GM18868 (cell line): ENCODE results near the gene SLC9B2.
A peak's percentile ranks its signal among the peaks of the same experiment; 100 is the strongest.

Experiments used
- ATAC-seq: cut with Tn5 transposase; IDR thresholded peaks from one replicate; pipeline ENCODE4 v1.9.1; 2021; ENCODE audit warnings: mild to moderate bottlenecking, moderate library complexity; ENCODE audit not compliant: unreplicated experiment

SLC9B2 gene

GRCh38 chr4:103076747-103077347 is at the start of gene SLC9B2:
SLC9B2 (minus strand) TSS chr4:103076761; CDS start chr4:103067550, 9,211 bp downstream.
- ATAC-seq: peak; percentile 49

GRCh38 chr4:103126126-103126525 is 49.6 kb upstream of the SLC9B2 start:
- no peak for ATAC-seq

- no peak for ATAC-seq
Measured at GRCh38 chr4:103123114-103123513, 46.6 kb upstream of the SLC9B2 start.

DNA sequence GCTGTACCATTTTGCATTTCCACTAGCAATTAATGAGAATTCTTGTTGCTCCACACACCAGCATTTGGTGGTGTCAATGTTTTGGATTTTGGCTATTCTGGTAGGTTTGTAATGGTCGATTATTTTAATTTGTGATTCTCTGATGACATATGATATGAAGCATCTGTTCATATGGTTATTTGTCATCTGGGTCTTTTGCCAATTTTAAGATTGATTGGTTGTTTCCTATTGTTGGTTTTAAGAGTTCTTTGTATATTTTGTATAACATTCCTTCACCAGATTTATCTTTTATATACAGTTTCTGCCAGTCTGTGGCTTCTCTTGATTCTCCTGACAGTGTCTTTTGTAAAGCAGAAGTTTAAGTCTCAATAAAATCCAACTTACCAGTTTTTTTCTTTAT is 41.6 kb upstream of the SLC9B2 start:
- no peak for ATAC-seq

- ATAC-seq: no peak
Measured at GRCh38 chr4:103111598-103111997, 35.0 kb upstream of the SLC9B2 start.

- ATAC-seq: no peak
Measured at GRCh38 chr4:103108542-103108941, 32.0 kb upstream of the SLC9B2 start.

DNA sequence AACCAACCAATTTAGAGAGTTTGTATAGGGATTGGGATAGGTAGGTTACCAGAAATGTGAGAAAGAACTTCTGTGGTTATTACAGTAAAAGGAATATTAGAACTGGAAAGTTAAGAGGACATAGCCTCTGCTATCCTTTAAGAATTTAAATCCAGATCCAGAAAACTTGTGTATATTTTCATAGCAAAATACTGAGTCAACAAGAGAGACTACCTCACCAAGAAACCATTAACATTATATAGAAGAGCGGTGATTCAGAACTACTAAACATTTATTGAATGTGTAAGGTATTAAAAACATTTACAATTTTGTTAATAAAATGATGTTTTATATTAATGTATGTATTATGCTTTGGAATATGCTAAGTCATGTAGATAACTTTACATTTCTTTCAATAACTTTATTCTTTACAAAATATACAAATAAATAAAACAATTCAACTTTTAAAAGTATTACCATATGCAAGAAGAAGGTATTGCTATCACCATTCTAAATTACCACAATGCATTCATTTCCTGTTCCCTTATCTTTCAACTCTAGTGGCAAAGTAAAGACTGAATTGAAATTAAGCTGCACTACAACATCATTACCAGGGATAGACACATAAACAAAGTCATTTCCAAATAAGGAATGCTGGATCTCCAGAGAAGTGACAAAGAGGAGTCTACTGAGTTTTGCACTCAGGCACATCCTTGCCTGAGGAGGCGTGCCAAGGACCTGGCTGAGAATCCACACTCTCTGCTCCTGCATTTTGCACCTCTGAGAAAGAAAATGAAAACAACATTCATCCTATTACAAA is 29.2 kb upstream of the SLC9B2 start:
- ATAC-seq: no peak

- ATAC-seq: no peak
Measured at GRCh38 chr4:103104886-103105285, 28.3 kb upstream of the SLC9B2 start.

- no peak for ATAC-seq
Measured at GRCh38 chr4:103100691-103101090, 24.1 kb upstream of the SLC9B2 start.

DNA sequence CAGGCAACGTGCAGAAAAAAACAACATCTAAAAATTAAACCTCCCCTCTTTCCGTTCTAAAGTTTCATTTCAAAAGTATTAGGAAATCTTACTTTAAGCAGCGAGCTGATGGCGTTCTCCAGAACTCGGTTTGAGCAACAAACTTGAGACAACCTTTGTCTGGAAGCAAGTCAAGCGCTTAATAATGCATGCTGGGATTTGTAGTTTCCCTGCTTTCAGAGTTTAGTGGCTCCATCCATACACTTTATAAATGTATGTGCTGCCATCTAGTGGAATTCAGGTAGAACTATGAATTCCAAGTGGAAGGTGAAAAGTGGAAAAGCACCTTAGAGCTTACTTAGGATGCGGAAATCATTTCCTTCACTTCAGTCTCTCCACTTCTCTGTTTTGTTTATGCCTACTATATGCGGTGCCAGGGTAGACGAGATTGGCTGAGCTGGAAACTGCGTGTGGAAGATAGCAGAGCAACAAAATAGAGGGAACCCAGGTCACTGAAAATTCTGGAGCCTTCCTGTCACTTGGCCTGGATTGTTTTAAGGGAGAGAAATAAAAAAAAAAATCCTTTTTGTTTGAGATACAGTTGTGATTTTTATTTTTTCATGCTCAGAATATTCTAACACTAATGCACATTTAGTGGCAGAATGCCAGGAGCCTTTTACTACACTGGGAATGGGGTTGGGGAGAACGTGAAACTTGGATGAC is 23.3 kb upstream of the SLC9B2 start, which contains the start of gene BDH2:
Gene BDH2, minus strand, starts transcription at position 144 of the 702 bp plus-strand sequence. CDS start 3,580 bp downstream, outside the sequence.
- ATAC-seq: peak; percentile 96

GRCh38 chr4:103098756-103099440 is 22.3 kb upstream of the SLC9B2 start:
- no peak for ATAC-seq

GRCh38 chr4:103098341-103098740 is 21.8 kb upstream of the SLC9B2 start:
- no peak for ATAC-seq

DNA sequence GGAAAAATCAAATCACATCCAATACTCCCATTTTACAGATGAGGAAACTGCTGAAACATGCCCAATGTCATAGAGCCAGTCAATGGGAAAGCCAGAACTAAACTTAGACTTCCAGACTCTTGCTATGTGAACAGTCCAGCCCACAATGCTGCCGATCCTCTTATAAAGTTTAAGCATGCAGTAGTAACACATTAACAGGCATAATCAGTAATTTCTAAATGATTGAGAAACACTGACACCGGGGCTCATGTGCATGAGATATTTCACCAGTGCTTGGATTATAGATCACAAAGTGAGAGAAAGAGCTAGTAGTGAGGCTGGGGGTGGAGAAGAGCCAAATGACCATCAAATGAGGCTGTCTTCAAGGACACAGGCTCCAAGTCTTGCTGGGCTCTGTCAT is 20.6 kb upstream of the SLC9B2 start:
- no peak for ATAC-seq

DNA sequence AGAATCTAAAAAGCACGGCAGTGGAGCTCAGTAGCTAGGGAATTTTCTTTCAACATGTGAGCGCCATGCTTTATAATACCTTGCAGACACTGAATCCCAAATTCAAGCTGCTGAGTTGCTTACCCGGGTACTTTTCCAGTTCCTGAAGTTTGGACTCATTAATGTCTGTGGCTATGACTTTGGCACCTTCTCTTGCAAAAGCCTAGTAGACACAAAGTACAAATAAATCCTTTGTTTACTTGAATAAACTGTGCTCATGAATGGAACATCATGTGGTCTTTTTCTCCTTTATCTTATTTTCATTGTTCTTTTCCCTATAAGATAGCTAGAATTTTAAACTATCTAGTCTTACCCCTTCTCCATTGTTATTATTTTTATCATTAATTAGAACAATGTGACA is 18.5 kb upstream of the SLC9B2 start:
- no peak for ATAC-seq

DNA sequence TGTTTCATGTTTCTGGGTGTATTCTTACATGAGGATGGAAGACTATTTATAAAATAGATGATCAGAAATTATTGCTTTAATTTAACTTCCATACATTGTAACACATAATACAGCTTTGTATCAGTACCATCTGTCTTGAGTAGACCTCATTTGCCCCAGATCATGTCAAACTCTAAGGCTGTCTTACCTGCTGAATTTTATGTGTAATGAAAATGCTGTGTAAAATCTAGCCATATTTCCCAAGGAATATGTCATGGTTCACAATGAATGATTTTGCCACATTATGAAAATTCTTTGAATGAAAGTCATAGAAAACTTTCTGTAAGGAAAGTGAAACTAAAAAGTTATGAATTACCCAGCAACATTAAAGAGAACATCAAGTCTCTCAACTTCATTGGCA is 15.7 kb upstream of the SLC9B2 start:
- ATAC-seq: no peak

GRCh38 chr4:103091601-103092223 is 15.2 kb upstream of the SLC9B2 start:
- ATAC-seq: peak; percentile 87

- ATAC-seq: no peak
Measured at GRCh38 chr4:103089481-103089880, 12.9 kb upstream of the SLC9B2 start.

DNA sequence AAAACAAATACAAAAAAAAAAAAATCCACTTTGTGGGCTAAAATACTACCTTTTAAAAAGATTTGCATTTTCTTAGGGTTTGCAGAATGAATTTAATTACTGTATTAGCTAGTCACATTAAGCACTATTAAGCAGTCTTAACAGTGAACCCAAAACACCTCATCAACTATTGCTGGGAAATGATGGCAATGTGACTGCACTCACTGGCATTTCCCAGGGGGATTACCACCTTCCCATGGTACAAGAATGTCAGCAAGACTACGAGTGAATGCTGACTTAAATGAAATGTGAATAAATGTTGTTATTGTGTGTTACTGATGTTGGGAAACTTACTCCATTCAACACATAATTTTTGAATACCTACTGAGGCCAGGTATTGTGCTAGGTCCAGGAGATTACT is 10.0 kb upstream of the SLC9B2 start:
- ATAC-seq: no peak

DNA sequence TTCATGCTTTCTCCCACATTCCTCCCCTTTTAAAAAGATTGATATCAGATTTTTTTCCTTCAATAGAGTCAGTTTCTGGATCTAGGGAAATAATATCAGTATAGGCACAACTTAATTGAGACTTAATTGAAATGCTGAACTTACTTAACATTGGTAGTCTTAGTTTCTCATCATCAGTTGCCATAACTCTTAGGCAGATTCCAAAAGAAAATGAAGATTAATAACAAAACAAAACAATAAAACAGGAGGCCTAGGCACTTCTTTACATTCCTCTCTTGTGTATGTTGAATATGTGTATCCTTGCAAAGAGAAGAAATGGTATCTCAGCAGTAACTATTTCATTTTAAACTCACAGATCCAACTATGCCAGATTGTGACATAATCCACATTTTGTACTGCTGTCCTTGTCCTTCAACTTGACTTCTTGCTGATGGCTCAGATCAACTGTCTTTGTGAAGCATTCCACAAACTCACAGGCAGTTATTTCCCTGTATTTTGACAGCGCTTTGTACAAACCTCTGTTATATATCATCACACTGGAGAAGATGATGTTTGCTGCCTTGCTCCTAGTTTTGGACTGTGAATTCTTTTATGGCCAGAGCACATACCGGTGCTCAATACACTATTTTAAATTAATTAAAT is 9.1 kb upstream of the SLC9B2 start:
- no peak for ATAC-seq

DNA sequence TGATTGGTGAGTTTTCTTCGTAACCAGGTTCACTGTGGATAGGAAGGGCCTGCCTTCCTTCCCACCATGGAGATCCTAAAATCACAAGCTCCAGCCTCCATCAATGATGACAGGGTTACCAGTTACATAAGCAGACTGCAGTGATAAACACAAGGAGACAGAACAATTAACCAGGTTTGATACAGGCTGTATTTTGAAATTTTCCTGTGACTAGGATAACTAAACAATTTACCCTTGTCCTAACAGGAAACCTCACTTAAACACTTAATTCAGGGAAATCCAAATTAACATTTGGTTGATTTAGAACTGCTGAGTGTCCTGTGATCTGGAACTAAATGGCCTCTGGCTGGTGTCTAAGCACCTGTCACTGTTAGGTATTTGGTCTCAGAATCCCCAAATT is 3.1 kb upstream of the SLC9B2 start:
- no peak for ATAC-seq
